Occipital lobe (tissue), 2 donors: ENCODE measurements around the gene ANKRD40CL. TPM values are rescaled to one million over a fixed set of nuclear protein-coding genes. Genes with fewer than 3 reads are reported as not detected.
"Not testable (repeated sequence)": the region's sequence is repeated elsewhere in the genome, so short reads cannot be mapped to it uniquely, and the experiment has no call there.

Experiments
- DNase-seq: peaks from one replicate; lab custom pipeline; 2025; lab: John Stamatoyannopoulos, UW
- total RNA-seq: library from RNA; depleted of rRNA; stranded (reverse); fragments of >200 nt; gene quantifications from one replicate; pipeline ENCODE4 v1.2.3, GENCODE V29; 2014

ANKRD40CL gene
- total RNA-seq, 1 donor from 2014 or later, result not detected

DNA sequence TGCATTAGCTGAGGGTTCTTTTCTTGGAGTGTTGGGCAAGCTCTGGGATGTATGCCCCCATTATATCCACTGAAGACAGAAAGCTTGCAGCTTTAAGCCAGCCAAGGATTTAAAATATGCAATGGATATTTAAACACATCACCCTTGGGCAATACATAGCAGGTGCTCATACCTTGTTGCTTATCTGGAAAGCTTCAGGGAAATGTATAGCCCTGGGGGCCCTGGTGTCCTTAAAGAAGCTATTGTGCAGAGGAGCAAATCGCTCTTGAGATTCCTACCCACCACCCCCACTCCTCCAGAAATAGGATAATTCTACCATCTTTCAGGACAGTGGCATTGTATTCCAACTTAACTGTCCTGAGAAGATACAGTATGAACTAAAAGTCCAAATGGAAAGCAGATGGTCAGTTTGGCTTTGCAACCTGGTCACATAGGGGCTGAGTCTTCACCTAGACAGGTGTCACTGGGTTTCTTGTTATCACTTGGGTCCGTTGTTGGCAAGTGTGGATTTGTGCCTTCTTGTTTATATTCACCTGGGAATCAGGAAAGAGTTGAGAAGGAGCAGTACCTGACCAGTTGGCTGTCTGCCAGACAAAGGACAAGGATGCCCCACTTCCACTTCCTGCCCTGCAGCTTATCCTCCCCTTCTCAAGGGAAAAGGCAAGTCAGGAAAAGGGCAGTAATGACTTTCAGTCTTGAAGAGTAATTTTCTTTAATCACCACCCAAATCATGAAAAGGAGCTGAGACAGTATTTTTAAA is 3.4 kb downstream of the ANKRD40CL start:
- DNase-seq, result no peak

DNA sequence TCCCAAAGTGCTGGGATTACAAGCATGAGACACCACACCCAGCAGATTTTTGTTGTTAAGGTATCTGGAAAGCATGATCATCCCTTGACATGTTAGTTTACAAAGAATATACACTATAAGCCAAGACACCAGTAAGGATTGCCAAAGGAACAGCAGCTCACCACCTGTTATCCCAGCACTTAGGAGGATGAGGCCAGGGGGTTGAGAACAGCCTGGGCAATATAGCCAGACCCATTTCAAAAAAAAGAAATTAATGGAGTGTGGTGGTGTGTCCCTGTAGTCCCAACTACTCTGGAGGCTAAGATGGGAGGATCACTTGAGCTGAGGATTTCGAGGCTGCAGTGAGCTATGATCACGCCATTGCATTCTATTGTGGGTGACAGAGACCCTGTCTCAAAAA is 5.1 kb downstream of the ANKRD40CL start:
- DNase-seq, result no peak

DNA sequence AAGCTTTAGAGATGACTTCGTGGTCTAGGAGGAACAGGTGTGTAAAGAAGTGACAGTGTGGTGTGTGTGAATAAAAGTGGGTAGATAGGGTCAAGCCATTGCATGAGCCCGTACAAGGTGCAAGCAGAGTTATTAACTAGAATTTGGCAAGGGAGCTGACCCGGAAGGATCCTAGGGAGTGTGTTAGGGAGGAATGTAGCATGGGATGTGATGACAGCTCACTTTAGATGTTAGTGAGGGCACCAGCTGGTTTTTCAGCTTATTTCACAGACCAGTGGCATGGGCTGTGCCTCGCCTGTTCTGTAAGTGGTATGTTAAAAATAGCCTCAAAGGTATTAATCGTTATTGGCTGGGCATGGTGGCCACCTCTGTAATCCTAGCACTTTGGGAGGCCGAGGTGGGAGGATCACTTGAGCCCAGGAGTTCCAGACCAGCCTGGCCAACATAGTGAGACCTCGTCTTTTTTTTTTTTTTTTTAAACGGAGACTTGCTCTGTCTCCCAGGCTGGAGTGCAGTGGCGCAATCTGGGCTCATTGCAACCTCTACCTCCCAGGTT is 8.3 kb downstream of the ANKRD40CL start:
- no peak for DNase-seq

DNA sequence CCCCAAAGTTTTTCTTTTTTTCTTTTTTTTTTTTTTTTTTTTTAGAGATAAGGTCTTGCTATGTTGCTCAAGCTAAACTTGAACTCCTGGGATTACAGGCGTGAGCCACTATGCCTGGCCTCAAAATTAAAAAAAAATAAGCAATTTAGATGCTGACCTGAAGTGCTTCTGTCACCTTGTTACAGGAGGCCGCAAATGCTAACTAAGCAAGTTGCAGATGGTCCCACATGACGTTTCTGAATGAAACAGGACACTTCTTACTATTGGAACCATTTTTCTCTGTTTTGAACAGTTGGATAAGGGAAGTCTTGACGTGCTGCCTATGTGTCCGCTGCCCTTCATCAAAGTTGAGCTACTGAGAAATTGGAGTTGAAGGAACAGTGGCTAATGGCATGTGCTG is 8.8 kb downstream of the ANKRD40CL start:
- DNase-seq, result no peak

DNA sequence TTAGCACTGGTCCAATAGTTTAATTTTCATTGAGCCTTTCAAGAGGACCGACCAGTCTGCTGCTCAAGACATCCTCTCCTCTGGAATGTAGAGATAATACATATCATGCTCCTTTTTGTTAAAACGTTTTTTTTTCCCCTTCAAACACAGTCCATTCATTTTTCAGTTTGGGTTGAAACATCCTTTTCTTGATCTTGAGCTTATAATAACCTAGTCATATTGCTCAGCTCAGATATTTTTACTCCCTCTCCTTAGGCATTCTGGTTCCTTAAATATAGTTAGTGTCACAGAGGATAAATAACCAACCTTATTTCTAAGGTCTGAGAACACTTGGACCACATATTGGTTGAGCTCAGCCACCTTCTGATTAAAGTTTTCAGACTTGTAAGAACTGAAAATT is 12.8 kb downstream of the ANKRD40CL start:
- DNase-seq, result no peak

DNA sequence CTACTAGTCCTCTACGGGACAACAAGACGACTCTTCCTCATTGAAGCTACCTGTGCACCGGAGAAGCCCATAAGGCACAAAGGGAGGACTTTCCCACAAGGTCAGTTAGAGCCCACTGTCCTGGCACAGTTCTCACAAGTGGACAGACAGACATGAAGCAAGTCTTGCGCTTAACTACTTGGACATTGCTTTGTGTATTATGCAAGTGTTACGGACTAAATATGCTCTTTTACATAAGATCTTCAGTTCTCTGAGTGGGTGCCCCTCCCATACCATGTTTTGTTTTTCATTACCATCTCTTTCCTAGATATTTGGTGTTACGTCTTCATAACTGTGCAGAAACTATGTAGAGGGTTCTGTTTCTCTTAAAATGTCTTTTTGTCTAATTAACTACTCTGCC is 18.1 kb downstream of the ANKRD40CL start:
- DNase-seq, result no peak

DNA sequence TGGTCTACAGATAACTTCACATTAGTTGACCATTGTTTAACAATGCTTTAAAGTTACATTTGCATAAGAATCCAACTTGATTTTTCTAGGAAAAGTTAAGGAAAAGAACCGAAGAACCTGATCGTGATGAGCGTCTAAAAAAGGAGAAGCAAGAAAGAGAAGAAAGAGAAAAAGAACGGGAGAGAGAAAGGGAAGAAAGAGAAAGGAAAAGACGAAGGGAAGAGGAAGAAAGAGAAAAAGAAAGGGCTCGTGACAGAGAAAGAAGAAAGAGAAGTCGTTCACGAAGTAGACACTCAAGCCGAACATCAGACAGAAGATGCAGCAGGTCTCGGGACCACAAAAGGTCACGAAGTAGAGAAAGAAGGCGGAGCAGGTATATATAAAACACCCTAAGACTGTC is 21.7 kb downstream of the ANKRD40CL start:
- no peak for DNase-seq

DNA sequence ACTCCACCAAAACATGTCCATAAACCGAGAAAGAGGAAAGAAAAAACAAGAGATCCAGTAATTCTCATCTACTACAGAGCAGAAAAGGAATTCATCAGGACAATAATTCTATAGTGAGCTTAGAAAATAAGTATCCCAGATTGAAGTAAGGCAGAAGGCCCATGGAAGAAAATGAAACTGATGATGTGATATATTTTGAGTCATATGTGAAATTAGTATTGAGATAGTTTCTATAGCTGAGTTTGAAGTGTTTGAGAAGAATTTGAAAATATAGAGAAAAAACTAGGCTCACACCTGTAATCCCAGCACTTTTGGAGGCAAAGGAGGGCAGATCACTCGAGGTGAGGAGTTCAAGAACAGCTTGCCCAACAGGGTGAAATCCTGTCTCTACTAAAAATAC is 28.2 kb downstream of the ANKRD40CL start:
- no peak for DNase-seq

DNA sequence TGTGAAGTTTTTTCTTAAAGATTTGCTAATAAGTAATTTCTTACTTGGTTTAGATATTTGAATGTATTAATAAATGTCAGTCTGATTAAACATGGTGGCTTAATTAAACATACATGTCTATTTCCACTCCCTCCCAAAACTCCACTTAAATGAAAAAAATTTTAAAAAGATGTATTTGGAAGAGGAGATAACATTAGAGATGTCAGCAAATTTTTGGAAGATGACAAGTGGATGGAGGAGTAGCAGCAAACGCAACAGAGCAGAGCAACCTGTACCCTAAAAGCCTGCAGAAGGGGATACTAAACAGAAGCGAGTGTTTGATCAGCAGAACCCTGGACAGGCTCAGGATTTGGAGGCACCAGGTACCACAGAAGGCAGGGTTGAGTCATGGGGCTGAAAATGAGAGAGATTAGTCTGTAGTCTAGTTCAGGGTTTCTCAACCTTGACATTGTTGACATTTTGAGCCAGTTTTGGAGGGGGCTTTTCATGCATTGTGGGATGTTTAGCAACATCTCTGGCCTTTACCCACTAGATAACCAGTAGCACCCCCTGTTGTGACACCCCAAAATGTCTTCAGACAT is 30.1 kb downstream of the ANKRD40CL start:
- no peak for DNase-seq

DNA sequence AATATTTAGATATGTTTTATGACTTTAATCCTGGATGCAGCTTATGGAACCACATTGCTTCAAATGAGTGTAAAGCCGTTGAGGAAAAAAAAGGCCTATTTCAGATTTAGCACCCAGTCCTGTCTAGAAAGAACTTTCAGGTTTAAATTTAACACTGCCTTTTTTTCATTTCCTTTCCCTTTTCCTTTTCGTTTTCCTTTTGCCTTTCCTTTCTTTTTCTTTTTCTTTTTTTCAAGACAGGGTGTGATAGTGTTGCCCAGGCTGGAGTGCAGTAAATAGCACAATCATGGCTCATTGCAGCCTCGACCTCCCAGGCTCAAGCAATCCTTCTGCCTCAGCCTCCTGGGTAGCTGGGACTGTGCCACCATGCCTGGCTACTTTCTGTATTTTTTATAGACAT is 32.0 kb downstream of the ANKRD40CL start:
- no peak for DNase-seq

DNA sequence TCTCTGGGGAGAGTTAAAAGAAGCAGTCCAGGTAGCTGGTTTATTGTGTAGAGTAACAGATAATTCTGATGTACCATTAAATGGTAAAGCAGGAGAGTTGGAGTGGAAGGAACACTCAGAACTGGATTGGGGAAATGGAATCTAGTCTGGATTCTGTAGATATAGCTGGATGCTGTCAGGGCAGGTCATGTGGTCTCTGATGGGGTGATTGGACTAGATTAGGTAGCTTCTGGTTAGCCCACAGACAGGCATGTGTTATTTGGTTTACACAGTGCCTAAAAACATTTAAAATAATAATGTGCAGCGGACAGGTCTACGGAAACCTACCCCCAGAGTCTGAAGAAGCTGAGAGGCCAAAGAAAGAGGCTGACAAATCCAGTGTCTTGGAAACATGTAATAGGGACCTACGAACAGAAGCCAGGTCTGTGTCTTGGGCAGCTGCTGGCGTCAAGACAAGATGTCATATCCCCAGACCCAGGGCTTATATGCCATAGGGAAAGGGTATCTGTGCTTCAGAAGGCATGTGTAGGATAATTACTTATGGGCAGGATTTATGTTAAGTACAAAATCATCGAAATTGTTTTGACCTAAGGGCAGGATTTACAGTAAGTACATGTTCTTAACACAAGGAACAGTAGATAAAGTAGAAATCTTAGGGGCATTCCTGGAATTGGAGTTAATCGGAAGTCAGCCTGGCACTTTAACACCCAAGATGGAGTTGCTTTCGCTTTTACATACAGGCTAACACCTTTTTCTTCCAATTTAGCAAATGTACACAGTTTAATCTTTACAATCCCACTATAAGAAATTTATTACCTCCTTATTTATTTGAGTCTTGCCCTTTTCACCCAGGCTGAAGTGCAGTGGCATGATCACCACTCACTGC is 35.5 kb downstream of the ANKRD40CL start:
- no peak for DNase-seq

DNA sequence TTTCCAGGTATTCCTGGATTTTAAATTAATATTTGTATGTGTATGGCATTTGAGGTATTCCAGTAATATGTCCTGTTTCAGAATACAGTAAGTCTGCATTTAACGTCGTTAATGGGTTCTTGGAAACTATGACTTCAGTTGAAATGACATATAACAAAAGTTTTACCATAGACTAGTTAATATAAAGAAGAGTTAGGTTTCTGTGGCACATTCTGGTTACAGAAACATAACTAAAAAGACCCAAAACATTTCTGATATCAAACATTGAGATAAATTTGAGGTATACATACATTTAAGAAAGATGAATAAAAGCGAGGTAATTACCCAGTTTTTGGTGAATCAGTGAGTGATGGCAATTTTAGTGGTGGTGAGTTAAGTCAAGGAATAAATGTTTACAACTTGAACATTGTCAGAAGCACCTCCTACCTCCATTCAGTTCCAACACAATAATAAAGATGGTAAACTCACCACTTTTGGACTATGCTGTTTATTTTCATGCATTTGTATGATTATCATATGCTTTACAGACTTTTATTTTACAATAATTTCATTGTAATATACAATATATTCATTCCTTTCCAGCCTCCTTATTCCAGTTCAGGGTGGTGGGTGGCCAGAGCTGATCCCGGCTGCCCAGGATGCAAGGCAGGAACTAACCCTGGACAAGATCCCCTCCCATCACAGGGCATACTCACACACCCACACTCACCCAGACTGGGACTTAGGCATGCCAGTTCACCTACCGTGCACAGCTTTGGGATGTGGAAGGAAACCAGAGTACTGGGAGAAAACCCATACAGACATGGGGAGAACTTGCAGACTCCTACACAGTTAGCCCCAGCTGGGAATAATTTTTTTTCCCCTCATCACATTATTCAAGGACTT is 38.2 kb downstream of the ANKRD40CL start:
- DNase-seq, result no peak

DNA sequence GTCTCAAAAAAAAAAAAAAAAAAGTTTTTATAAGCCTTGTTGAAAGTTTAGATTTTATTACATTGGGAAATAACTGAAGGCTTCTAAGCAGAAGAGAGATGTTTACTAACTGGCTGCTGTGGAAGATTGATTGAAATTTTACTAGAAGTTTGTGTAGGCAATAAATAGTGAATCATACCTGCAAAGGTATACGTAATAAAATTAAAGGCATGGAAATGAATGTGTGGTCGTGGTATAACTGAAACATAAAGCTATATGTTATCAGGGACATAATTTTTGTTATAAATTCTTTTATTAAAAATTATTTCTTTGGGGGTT is 39.2 kb downstream of the ANKRD40CL start:
- no peak for DNase-seq

DNA sequence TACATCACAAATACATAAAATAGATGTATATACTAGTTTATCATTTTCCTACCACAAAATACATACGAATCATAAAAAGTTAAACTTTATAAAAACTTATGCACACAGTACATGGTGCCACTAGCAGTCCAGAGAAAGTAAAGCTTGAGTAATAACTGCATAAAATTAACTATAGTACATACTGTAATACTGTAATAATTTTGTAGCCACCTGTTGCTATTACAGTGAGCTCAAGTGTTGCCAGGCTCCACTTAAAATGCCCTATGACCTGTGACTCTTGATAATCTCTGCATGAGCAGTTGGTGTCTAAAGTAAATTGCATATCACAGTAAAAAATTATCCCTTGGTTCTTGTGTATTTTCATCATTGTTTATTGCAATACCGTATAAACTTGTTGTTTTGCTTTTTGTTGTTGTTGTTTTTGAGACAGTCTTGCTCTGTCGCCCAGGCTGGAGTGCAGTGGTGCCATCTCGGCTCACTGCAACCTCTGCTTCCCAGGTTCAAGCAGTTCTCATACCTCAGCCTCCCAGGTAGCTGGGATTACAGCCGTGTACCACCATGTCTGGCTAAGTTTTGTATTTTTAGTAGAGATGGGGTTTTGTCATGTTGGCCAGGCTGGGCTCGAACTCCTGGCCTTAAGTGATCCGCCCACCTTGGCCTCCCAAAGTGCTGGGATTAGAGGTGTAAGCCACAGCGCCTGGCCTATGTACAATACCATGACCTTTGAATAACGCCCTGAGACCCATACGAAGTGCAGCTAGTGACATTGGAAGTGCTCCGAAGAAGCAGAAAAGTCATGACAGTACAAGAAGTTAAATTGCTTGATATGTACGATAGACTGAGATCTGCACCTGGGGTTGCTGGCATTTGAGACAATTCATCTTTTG is 41.3 kb downstream of the ANKRD40CL start:
- DNase-seq, result no peak

DNA sequence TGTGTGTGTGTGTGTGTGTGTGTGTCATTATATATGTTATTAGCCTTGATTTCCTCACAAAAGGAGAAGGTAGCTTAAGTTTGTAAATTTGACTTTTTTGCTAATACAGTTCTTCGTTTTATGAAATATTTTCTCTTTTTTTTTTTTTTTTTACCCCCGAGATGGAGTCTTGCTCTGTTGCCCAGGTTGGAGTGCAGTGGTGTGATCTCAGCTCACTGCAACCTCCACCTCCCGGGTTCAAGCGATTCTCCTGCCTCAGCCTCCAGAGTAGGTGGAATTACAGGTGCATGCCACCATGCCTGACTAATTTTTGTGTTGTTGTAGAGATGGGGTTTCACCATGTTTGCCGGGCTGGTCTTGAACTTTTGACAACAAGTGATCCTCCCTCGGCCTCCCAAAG is 42.7 kb downstream of the ANKRD40CL start:
- DNase-seq, result not testable (repeated sequence)

DNA sequence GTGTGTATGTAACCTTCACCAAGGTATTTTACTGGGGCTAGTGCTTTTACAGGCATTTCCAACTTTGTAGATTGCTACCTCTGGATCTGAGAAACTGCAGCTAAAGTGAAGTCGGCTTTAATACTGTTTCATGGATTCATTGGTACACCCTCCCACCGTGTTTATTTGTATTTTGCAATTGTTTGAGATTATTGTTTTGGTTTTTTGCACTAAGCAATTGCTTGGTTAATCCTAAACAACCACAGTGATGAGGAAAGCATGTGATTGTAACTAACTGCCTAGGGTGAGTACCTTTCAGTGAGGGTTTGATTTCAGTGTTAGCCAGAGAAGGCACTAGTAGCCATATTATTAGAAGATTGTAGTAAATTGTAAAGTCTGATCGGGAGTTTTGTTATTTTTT is 44.6 kb downstream of the ANKRD40CL start:
- no peak for DNase-seq

DNA sequence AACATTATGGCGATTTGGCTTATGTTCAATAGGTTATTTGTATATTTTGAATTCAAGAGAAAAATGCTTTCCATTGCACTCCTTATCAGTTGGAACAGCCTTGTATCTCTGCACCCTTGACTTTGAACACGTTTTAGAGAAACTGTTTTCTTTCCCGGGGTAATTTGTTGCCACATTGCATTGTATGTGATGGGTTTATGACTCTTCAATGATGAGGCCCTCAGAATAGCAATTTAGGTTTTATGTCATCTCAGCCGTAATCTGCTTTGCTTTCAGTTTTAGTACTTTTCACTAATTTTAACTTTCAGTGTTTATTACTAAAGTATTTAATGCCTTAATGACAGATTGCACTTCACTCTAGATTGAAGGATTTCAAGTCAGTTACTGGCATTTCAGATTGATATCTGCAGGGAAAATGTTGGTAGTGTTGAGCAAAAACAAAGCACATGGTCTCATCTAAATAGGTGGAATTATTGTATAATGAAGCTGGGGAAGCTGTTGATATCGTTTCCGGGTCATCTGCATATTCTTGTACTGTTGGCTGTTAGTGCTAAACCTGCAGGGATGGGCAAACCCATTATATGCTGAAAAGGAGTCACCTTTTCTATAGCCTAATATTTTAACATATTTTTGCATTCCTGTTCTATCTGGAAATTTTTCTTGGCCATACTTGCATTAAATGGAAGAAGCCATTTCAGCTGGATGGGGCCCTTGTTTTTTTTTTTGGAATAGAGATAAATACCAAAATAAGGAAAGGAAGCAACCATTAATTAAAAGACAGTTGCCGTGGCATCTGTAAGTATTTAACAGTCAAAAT is 45.9 kb downstream of the ANKRD40CL start:
- DNase-seq, result no peak

DNA sequence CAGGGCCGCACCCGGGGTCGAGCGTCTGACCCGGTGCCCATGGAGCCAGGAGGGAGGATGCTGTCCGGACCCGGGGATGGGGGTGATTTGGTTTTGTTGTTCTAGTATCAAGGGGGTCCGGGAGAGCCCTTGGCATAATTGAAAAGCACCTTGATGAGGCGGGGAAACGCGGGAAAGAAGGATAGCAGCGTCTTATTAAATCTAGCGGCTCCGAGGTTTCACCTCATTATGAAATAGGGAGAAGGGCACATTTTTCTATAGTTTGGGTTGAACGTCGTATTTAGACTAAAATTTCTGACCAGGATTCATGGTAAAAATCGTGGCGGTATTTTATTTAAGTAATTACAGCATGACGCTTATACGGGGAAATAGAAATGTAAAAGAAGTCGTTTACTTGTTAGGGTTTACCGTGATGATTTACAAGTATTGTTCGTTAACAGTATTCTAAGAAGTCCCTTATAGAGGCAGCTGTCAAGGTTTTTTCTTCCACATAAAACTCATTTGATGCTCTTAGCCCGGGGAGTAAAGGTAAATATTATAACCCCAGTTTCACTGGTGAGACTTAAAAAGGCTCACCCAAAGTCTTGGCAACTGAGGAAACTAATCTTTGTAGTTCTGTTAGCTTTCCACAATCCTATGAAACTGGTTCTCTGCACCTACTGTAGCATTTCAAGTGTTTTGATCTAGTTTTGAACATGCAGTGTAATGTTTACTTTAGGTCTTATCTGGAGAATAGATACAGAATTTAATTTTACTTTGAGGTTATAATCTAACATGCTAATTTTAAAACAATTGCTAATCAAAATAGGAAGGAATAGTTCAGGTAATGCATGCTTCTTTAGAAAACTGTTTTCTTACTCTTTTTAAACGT is 47.2 kb downstream of the ANKRD40CL start:
- no peak for DNase-seq
